Medulla oblongata (tissue), 1 donor: Measurements from ENCODE around the gene CLIP3.
"Not testable (repeated sequence)": the region's sequence is repeated elsewhere in the genome, so short reads cannot be mapped to it uniquely, and the experiment has no call there.

Experiments used
- DNase-seq: peaks from one replicate; pipeline ENCODE4 v3.0.0-alpha.2; 2015; ENCODE audit errors: extremely low spot score

The CLIP3 gene

DNA sequence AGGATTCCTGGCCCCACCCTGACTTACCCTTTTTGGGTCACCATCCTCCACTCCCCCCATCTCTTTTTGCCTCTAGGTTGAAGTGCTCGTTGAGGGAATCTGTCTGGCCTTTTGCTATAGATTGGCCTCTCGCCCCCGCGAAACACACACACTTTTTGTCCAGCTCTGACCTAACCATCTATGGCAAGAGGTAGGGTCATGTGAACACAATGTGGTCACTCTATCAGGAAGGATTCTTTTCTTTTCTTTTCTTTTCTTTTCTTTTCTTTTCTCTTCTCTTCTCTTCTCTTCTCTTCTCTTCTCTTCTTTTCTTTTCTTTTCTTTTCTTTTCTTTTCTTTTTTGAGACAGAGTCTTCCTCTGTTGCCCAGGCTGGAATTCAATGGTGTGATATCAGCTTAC, 51.7 kb downstream of the CLIP3 start:
- not testable (repeated sequence) for DNase-seq

DNA sequence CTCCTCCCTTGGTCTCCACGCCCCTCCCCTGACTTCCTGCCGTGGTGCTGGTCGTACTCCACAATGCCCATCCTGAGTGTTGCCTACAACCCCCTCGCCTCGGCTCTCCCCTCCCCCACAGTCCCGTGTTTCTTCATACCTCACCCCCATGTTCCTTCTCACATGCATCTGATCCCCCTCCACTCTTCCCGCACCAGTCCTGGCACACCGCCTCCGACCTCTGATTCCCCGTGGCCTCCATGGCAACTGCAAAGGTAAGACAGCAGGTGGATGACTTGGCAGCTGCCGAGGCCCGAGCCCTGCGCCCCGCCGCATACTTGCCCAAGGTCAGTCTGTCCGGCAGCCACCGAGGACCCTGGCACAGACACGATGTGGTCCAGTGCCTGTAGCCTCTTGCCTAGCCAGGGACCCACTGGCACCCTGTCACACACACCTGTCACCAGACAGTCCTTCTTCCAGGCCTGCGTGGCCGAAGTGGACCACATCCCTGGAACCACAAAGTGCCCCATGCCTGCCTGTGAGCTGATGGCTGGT, 53.8 kb downstream of the CLIP3 start:
- DNase-seq = no peak

DNA sequence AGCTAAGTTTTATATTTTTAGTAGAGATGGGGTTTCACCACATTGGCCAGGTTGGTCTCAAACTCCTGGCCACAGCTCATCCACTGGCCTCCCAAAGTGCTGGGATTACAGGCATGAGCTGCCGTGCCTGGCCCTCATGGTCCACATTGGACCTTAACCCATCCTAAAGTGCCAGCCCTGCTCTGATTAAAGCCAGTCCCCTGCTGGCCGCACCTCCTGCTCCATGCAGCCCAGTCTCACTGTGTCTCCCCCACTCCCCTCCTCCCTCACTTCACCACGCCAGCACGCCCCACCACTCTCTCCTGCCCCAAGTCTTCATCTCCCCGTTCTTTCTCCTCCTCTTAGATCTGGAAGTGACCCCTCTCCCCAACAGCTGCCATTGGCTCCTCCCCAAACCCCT, 54.4 kb downstream of the CLIP3 start:
- DNase-seq = no peak

DNA sequence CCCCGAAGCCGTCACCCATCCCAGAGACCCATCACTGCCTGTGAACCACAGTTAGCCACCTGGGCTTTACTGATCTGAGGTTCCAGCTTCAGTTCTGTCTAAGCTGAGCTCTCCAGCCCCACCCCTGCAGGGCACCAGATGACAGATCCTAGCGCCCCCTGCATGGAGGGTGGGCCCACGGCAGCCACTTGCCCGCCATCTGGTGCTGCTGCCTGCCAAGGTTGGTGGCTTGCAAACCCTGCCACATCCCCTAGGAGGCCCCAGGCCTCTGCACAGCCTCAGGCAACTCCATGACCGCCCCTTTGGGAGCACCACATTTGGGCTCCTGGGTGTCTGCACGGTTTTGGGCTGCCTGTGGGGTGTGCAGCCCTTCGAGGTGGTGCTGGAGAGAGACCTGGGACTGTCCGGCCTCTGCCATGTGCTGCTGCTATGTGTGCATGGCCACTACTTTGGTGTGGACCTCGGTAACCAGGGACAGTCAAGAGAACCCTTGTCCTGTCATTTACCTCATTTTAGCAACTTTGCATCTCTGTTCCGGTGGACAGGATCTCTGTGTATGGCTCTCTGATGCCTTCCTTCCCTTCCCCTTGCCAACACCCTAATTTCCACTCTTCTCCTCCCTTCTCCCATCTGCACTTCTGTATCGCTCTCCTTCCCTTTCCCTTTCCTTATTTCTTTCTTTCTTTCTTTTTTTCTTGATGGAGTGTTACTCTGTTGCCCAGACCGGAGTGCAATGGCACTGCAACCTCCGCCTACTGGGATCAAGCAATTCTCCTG, 55.0 kb downstream of the CLIP3 start:
- DNase-seq = no peak

DNA sequence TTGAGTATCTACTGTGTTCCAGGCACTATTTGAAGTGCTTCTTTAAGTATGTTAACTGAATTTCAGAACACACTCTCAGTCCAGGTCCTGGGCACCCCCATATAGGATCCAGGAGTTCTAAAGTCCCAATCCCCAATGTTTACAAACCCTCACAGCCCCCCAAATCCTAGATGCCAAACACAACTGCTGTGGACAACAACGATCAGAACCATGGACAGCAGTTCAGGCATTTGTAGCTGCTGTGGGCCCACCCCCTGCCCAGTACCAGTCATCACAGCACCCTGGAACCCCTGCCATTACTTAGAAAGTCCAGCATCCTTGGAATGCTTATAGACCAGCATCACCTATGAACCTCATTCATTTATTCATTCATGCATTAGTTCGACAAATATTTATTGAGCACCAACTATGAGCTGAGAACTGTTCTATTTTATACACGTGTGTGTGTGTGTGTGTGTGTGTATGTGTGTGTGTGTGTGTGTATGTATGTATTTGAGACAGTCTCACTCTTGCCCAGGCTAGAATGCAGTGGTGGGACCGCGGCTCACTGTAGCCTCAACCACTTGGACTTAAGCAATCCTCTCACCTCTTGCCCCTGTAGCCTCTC, 57.0 kb downstream of the CLIP3 start:
- no peak for DNase-seq

DNA sequence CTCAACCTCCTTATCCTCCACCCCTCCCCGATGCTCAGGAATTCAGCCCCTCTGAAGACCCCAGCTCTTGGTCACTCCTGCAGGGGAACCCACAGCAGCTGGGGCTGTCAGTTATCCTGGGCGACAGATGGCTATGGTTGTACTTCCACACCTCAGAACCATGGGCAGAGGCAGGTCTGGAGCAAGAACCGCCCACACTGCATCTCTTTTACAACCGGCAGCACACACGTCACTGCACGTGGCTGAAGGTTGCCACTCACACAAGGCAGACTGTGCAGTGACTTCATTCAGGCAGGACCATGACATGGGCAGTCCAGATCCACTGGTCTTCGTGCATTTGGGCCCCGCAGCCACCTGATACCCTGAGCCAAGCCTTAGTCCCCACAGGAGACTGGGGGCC, 59.2 kb downstream of the CLIP3 start:
- no peak for DNase-seq

DNA sequence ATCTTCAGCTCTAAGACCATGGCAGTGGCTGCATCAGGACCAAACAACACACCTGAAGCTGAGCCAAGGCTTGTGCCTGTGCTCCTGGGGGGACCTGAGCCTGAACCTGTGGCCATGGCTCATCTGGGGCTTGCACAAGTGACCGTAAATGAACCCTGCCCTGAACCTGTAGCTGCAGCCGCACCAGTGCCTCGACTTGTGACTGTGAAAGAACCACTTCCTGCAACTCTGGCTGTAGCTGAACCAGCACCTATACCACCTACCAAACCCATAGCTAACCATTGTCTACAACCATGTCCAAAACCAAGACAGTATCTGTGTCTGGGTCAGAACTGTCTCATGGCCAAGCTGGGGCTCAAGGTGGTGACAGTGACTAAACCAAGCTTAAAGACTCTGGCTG, 65.9 kb downstream of the CLIP3 start:
- DNase-seq = no peak
